GM18951 (cell line): ENCODE data around the gene LIN37.
"Not testable (repeated sequence)": the region's sequence is repeated elsewhere in the genome, so short reads cannot be mapped to it uniquely, and the experiment has no call there.

Source experiments
- POLR2A ChIP-seq: IDR thresholded peaks from 4 replicates; pipeline ENCODE4 v1.6.1; 2011; ENCODE audit warnings: mild to moderate bottlenecking; ENCODE audit not compliant: insufficient read length, insufficient read depth; ENCODE audit errors: extremely low read depth
- in situ Hi-C: fragments of 300-500 bp; cut with MboI; formaldehyde crosslinking; loops from one replicate; pipeline ENCODE4 v1.12.0; 2022; ENCODE audit warnings: low sequenced_read_pairs, mixed read lengths, inconsistent platforms; ENCODE audit not compliant: unreplicated experiment

LIN37 gene

DNA sequence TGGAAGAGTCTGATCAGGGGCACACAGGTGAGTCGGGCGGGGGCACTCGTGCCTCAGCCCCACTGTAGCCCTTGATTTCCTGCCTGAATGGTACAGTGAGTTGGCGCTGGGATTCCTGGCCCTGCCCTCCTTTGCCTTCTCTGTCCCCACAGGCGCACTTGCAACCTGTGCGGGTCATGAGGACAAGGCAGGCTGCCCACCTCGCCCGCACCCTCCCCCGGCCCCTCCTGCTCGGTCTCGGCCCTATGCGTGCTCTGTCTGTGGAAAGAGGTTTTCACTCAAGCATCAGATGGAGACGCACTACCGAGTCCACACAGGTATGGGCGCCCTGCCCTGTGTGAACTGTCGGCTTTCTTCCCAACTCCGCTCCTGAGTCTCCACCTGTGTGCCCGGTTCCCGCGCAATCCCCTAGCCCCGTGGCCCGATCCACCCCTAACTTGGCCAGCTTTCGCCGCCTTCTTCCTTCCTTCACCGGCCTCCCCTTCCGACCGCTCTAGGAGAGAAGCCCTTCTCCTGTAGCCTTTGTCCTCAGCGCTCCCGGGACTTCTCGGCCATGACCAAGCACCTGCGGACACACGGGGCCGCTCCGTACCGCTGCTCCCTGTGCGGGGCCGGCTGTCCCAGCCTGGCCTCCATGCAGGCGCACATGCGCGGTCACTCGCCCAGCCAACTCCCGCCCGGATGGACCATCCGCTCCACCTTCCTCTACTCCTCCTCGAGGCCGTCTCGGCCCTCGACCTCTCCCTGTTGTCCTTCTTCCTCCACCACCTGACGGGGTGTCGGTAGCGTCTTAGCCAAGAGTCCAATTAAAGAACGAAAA is 32.2 kb upstream of the LIN37 start:
- in situ Hi-C loops = no loop called here

DNA sequence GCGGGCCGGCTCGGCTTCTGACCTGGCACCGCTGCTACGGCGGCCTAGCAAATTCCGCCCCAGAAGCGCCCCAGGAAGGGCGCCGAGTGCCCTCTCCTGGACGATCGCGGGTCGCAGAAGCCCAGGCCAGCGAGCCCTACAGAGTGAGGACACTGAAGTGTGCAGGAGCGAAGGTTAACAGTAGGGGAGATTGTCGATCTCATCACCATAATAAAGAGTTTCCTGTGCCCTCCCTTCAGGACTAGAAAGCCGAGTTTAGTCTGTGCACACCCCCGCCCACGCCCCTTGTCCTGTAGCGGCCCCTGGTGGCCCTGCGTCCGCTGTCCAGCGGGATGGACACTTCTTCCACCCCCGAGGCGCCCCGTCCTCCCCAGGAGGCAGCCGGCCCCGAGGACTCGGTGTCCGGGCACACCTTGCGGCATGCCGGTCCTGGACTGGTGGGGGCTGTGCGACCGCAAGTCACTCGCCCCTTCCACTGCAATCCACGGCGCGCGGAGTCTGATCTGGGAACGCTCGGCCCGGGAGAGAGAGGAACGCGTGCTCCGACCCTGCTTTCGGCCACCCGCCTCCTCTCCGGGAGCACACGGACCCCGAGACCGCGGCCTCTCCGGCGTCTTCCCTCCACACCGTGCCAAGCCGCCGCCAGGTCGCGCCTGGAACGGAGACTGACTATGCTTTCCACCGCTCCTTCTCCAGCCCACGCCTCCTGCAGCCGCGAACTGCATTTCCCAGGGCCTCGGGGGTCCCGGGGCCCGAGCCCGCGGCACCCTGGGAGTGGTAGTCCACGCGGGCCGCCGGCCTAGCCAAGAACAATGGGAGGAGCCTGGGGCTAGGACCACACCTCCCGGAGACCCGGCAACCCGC is 31.3 kb upstream of the LIN37 start:
- in situ Hi-C loops = no loop called here
- TF ChIP-seq POLR2A = no peak

More for the DNA sequence above, 32.2 kb upstream of the LIN37 start:
- TF ChIP-seq POLR2A = no peak

GRCh38 chr19:35717665-35718344 is 30.6 kb upstream of the LIN37 start, which contains the start of gene KMT2B:
TSS of gene KMT2B (plus strand) at chr19:35718003. CDS start at chr19:35718019, 16 bp downstream.
- peak; percentile 69 for TF ChIP-seq POLR2A
- in situ Hi-C loops = no loop called here

DNA sequence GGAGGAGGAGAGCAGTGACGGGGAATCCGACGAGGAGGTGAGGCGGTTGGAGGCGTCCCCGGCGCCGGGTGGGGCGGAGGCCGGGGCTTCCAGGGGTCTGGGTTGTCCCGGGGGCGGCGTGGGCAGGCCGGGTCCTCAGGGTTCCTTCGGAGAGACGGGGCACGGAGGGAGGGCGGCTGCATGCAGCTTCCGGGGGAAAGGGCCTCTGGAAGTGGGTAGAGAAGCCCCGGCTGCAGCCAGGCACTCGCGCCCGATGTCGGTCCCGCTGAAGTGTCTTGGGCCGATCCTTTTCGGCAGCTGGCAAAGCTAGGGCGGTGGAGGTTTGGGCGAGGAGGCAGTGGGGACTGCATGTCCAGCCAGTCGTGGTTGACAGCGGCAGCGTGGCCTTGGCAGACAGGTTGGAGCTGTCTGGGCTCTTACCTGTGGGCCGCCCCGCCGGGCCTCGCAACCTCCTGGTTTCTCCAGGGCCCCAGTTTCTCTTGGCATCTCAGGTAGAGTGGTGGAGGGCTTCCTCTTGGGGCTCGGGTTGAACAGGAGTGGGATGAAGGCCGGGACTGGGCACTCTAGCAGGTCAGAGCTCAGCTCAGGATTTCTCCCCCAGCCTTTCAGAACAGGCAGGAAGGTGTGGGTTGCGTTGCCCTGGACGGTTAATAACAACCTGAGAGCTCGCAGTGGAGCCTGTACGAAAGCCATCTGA is 29.9 kb upstream of the LIN37 start:
- TF ChIP-seq POLR2A = no peak
- in situ Hi-C loops = no loop called here

- no peak for TF ChIP-seq POLR2A
- in situ Hi-C loops = no loop called here
Observed at GRCh38 chr19:35719402-35720162, 28.8 kb upstream of the LIN37 start.

GRCh38 chr19:35720163-35720524 is 28.2 kb upstream of the LIN37 start:
- TF ChIP-seq POLR2A = no peak
- in situ Hi-C loops = no loop called here

- TF ChIP-seq POLR2A = peak; percentile 17
- in situ Hi-C loops = no loop called here
Observed at GRCh38 chr19:35720648-35721047, 27.7 kb upstream of the LIN37 start.

GRCh38 chr19:35721374-35721773 is 27.0 kb upstream of the LIN37 start:
- in situ Hi-C loops = no loop called here
- no peak for TF ChIP-seq POLR2A

GRCh38 chr19:35722461-35722860 is 25.9 kb upstream of the LIN37 start:
- in situ Hi-C loops = no loop called here
- TF ChIP-seq POLR2A = no peak

GRCh38 chr19:35722897-35723296 is 25.5 kb upstream of the LIN37 start:
- TF ChIP-seq POLR2A = no peak
- in situ Hi-C loops = no loop called here

DNA sequence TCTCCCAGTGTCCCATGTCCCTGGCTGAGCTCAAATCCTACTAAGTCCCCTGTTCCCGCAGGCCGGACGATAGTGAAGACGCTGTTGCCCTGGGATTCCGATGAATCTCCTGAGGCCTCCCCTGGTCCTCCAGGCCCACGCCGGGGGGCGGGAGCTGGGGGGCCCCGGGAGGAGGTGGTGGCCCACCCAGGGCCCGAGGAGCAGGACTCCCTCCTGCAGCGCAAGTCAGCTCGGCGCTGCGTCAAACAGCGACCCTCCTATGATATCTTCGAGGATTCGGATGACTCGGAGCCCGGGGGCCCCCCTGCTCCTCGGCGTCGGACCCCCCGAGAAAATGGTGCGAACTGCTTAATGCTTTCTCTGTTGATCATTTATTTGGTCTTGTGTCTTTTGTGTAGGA is 24.7 kb upstream of the LIN37 start:
- no peak for TF ChIP-seq POLR2A
- in situ Hi-C loops = no loop called here

GRCh38 chr19:35724132-35724531 is 24.2 kb upstream of the LIN37 start:
- in situ Hi-C loops = not testable (repeated sequence)
